NCI-H2081 (cell line): ENCODE data around the gene HRH1.
"Not testable (repeated sequence)": the region's sequence is repeated elsewhere in the genome, so short reads cannot be mapped to it uniquely, and the experiment has no call there.

Experiments used
- DNase-seq, 2 experiments: peaks; one replicate each; lab custom pipeline; 2025; lab: John Stamatoyannopoulos, UW

Gene HRH1

GRCh38 chr3:11154036-11154952 lies at the start of gene HRH1:
TSS of gene HRH1 (plus strand) at chr3:11154493. CDS start at chr3:11259038, 104,545 bp downstream.
- no peak for DNase-seq

- not testable (repeated sequence) for DNase-seq
Observed at GRCh38 chr3:11113316-11113715, 41.0 kb upstream of the HRH1 start.

- no peak for DNase-seq
Observed at GRCh38 chr3:11115548-11115947, 38.7 kb upstream of the HRH1 start.

- no peak for DNase-seq
Observed at GRCh38 chr3:11116336-11117059, 37.8 kb upstream of the HRH1 start.

GRCh38 chr3:11117591-11117990 lies 36.7 kb upstream of the HRH1 start:
- DNase-seq = no peak

- no peak for DNase-seq
Observed at GRCh38 chr3:11118181-11118682, 36.1 kb upstream of the HRH1 start.

GRCh38 chr3:11120091-11120805 lies 34.0 kb upstream of the HRH1 start:
- no peak for DNase-seq

- DNase-seq = no peak
Observed at GRCh38 chr3:11126653-11127052, 27.6 kb upstream of the HRH1 start.

GRCh38 chr3:11128682-11129632 lies 25.3 kb upstream of the HRH1 start:
- no peak for DNase-seq

- DNase-seq = no peak
Observed at GRCh38 chr3:11130385-11130784, 23.9 kb upstream of the HRH1 start.

- no peak for DNase-seq
Observed at GRCh38 chr3:11131371-11131770, 22.9 kb upstream of the HRH1 start.

- not testable (repeated sequence) for DNase-seq
Observed at GRCh38 chr3:11131886-11132285, 22.4 kb upstream of the HRH1 start.

GRCh38 chr3:11132861-11133260 lies 21.4 kb upstream of the HRH1 start:
- DNase-seq = no peak

- no peak for DNase-seq
Observed at GRCh38 chr3:11134794-11135193, 19.5 kb upstream of the HRH1 start.

- no peak for DNase-seq
Observed at GRCh38 chr3:11136116-11136515, 18.2 kb upstream of the HRH1 start.

- no peak for DNase-seq
Observed at GRCh38 chr3:11136830-11137626, 17.3 kb upstream of the HRH1 start.

GRCh38 chr3:11137627-11137959 lies 16.7 kb upstream of the HRH1 start:
- no peak for DNase-seq

- no peak for DNase-seq
Observed at GRCh38 chr3:11138371-11138770, 15.9 kb upstream of the HRH1 start.

- peak in 1 of 2 experiments; percentile 5 for DNase-seq
Observed at GRCh38 chr3:11140030-11140712, 14.1 kb upstream of the HRH1 start.

GRCh38 chr3:11140713-11141104 lies 13.6 kb upstream of the HRH1 start:
- DNase-seq = no peak
